ENCODE results near the gene RSPRY1. TPM values are rescaled to one million over a fixed set of nuclear protein-coding genes. Genes with fewer than 3 reads are reported as not detected.
A peak's percentile ranks its signal among the peaks of the same experiment; 100 is the strongest.

RSPRY1 gene
- total and polyA plus RNA-seq, 2 of the 8 experiments (the other 6 are each of a cell fraction or from before 2014, with no cell fraction given), result 11.5 to 32.5 TPM

DNA sequence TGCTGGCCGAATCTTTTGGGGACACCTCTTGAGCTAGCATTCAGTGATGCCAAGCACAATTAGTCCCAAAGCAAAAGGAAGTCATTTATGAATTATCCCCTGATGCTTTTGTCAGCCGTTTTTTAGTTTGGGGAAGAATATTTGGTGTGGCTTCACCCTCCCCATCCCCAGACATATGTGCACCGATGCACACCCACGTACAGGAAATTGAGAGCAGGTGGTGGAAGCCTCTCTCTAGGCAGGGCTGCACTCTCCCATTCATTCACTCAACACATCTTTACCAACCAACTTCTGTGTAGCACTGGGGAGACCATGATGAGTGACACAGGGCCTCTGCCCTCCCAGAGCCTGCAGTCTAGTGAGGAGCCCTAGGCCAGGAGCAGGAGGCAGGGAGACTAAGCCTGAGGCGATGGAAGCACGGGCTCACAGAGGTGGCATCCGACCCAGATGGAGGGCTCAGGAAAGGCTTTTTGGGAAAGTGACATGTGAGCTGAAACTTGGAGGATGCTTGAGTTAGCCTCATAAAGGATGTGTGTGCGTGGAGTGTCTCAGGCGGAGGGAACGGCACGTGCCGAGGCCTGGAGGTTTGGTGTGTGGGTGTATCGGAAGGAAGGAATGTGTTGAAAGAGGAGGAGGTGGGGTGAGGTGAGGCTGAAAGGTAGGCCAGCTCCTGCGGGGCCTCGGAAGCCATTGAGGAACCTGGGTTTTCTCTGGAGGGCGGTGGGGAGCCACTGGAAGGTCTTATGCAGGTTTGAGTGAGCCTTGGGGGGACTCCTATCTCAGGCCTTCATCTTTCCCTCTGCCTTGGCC is 44.1 kb upstream of the RSPRY1 start:
- Histone ChIP-seq H3K4me3 (ENCODE audit: extremely low read depth in 1 of 4, insufficient read depth in 2 of 4, low read depth in 3 of 4, low read length in 4 of 4) (no peak overlapping the region), H3K14ac (ENCODE audit: insufficient read length) (no peak overlapping the region), H3K27ac (ENCODE audit: low read depth, low read length) (no peak overlapping the region), H2BK20ac (ENCODE audit: low read length) (0 out of 2 replicates have a peak overlapping the region, but pooled peaks have one; percentile 61), H3K79me2 (ENCODE audit: control insufficient read depth in 1 of 2, insufficient read depth in 2 of 2, low read length in 2 of 2) (no peaks in the 10 kb centered on the region), H3K9ac (replicated peaks in 1 of 4; ENCODE audit: extremely low read depth in 1 of 4, low read depth in 3 of 4, low read length in 3 of 4) (no peak overlapping the region; a peak in 1 of 7 replicates), H4K91ac (replicated peaks; ENCODE audit: insufficient read length, low read length) (no peak overlapping the region), H2BK12ac (ENCODE audit: low read depth, low read length) (no peak overlapping the region), H4K5ac (ENCODE audit: insufficient read length, low read depth, low read length) (no peak overlapping the region), H3K27me3 (replicated peaks in 1 of 4; ENCODE audit: control insufficient read depth in 3 of 4, extremely low read depth in 1 of 4, insufficient read depth in 3 of 4, low read length in 3 of 4) (no peaks in the 10 kb centered on the region), H3K23me2 (ENCODE audit: low read depth, low read length) (no peaks in the 10 kb centered on the region), H2AK5ac (ENCODE audit: low read depth, low read length) (peak overlapping the region; percentile 71; the same call in 1 of the 2 replicates), H3K56ac (replicated peaks; ENCODE audit: insufficient read length, low read depth, low read length) (no peak overlapping the region), H2BK5ac (ENCODE audit: low read depth, low read length) (peak overlapping the region; percentile 52; the same call in 1 of the 2 replicates), H4K20me1 (replicated peaks in 1 of 2; ENCODE audit: control insufficient read depth in 1 of 2, insufficient read depth in 2 of 2, low read length in 2 of 2) (no peaks in the 10 kb centered on the region), H3K36me3 (ENCODE audit: control insufficient read depth in 2 of 4, insufficient read depth in 4 of 4, low read length in 3 of 4) (no peaks in the 10 kb centered on the region), H2BK15ac (ENCODE audit: low read length) (peak overlapping the region; percentile 46; the same call in 1 of the 2 replicates), H3K79me1 (ENCODE audit: low read depth, low read length) (no peaks in the 10 kb centered on the region), H3K4ac (replicated peaks; ENCODE audit: insufficient read length, low read depth, low read length) (no peak overlapping the region), H3K4me1 (replicated peaks in 1 of 4; ENCODE audit: control insufficient read depth in 3 of 4, insufficient read depth in 4 of 4, low read length in 3 of 4) (peaks cover 0 to 9% (median 7%) of the 10 kb centered on the region in 4 experiments; a peak in 6 of 7 replicates), H3K4me2 (ENCODE audit: insufficient read depth in 1 of 2, low read depth in 2 of 2, low read length in 2 of 2) (no peak overlapping the region), H3K18ac (ENCODE audit: extremely low read depth, low read length) (no peak overlapping the region), H3K23ac (ENCODE audit: insufficient read length) (no peak overlapping the region), H2BK120ac (replicated peaks; ENCODE audit: low read depth, low read length) (no peak overlapping the region), H4K8ac (ENCODE audit: extremely low read depth, insufficient read depth, low read length) (0 out of 2 replicates have a peak overlapping the region, but pooled peaks have one; percentile 28), H2AFZ (ENCODE audit: low read length) (no peak overlapping the region), H3K9me3 (ENCODE audit: insufficient read depth in 2 of 2, low read depth in 1 of 2, low read length in 1 of 2) (no peaks in the 10 kb centered on the region)
- WGBS, 2 experiments (ENCODE audit: extremely low coverage in 1 of 2, insufficient coverage in 1 of 2, insufficient read length in 1 of 2, insufficient replicate concordance in 2 of 2, low coverage in 1 of 2, low lambda C conversion rate in 2 of 2, missing lambda C conversion rate in 1 of 2), result 93% methylated on average over 16 of the region's 16 CpGs; no CpG with 5 or more reads in 1 of the 2 experiments
- no peak for DNase-seq (ENCODE audit: low read depth in 1 of 2, low spot score in 2 of 2)
- POLR2A ChIA-PET (ENCODE audit: partially characterized antibody), result interaction anchor here (1.2 to 1.6 kb wide), 3 partner anchors 10 to 15 kb away, joined by 3 to 4 read pairs (median 3); no protein-coding TSS in a partner anchor
- CTCF ChIA-PET (ENCODE audit: partially characterized antibody), result interaction anchor here (1.1 to 4.2 kb wide), 4 partner anchors 8 to 57 kb away, joined by 4 to 32 read pairs (median 6); no protein-coding TSS in a partner anchor
- FAIRE-seq, result no peak

Measured in H1 (cell line).